HepG2 (cell line): ENCODE data around the gene SUSD3. TPM values are rescaled to one million over a fixed set of nuclear protein-coding genes. Genes with fewer than 3 reads are reported as not detected.

Source experiments
- AGO1 ChIP-seq: fragments of 200-400 bp; formaldehyde crosslinking; IDR thresholded peaks from 2 replicates; pipeline ENCODE4 v1.6.1; 2017; ENCODE audit warnings: mild to moderate bottlenecking, low read depth, low read length, moderate library complexity; ENCODE audit not compliant: poor library complexity, severe bottlenecking
- FOXJ3 ChIP-seq: sonication (generic); formaldehyde crosslinking; IDR thresholded peaks from 2 replicates; pipeline ENCODE4 v1.4.0; 2020; ENCODE audit warnings: missing genetic modification reagents, mild to moderate bottlenecking, borderline replicate concordance
- FOXO1 ChIP-seq: sonication (generic); formaldehyde crosslinking; IDR thresholded peaks from 2 replicates; pipeline ENCODE4 v1.4.0; 2020; ENCODE audit warnings: missing genetic modification reagents
- LCORL ChIP-seq, 2 experiments: fragments of 450-650 bp in 1 of 2; sonication (generic) in 1 of 2; formaldehyde crosslinking in 1 of 2; IDR thresholded peaks; 2 replicates each; pipeline versions ENCODE4 v1.5.0 to v1.6.1; 2017 to 2020; ENCODE audit warnings: antibody characterized with exemption in 1 of 2, missing genetic modification reagents in 1 of 2
- NFE2L1 ChIP-seq: sonication (generic); formaldehyde crosslinking; IDR thresholded peaks from 2 replicates; pipeline ENCODE4 v1.4.0; 2020; ENCODE audit warnings: missing genetic modification reagents, mild to moderate bottlenecking, borderline replicate concordance
- SMARCE1 ChIP-seq: fragments of 450-650 bp; IDR thresholded peaks from 2 replicates; pipeline ENCODE4 v1.6.1; 2017; ENCODE audit warnings: borderline replicate concordance
- STAG1 ChIP-seq: sonication (generic); formaldehyde crosslinking; IDR thresholded peaks from 2 replicates; pipeline ENCODE4 v1.4.0; 2020; ENCODE audit warnings: missing genetic modification reagents
- SYNCRIP ChIP-seq: fragments of 200-400 bp; formaldehyde crosslinking; IDR thresholded peaks from 2 replicates; pipeline ENCODE4 v1.6.1; 2018; ENCODE audit warnings: mild to moderate bottlenecking, low read depth, low read length; ENCODE audit not compliant: insufficient read depth
- ZNF501 ChIP-seq: sonication (generic); formaldehyde crosslinking; IDR thresholded peaks from 2 replicates; pipeline ENCODE4 v1.5.1; 2020; ENCODE audit warnings: mild to moderate bottlenecking, moderate library complexity, missing genetic modification reagents
- polyA plus RNA-seq, 8 experiments: library from polyadenylated mRNA; depleted of rRNA in 3 of 8; stranded (reverse) in 7 of 8; unstranded in 1 of 8; fragments of >200 nt; fragmentation: Illumina TruSeq in 4 of 8; extraction: Trizol in 4 of 8; gene quantifications; 2 replicates each; pipeline versions ENCODE4 v1.2.1 to v1.2.3, GENCODE V29; 2011 to 2016; ENCODE audit warnings: low read depth in 4 of 8, missing spikeins in 1 of 8, mixed read lengths in 1 of 8; ENCODE audit not compliant: insufficient read depth in 1 of 8
- total RNA-seq, 5 experiments: library from RNA; depleted of rRNA; stranded (reverse); fragments of >200 nt; fragmentation: Illumina TruSeq; extraction: Trizol; gene quantifications; 2 replicates each; pipeline ENCODE4 v1.2.3, GENCODE V29; 2016; ENCODE audit warnings: low read depth in 1 of 5
- TF ChIP-seq, protein P1 (sequence below): sonication (generic); formaldehyde crosslinking; IDR thresholded peaks from 2 replicates; pipeline ENCODE4 v1.4.0; 2020; ENCODE audit warnings: missing genetic modification reagents
- TF ChIP-seq, protein P2 (sequence below): sonication (generic); formaldehyde crosslinking; IDR thresholded peaks from 2 replicates; pipeline ENCODE4 v1.4.0; 2020; ENCODE audit warnings: missing genetic modification reagents
- TF ChIP-seq, protein P3 (sequence below): sonication (generic); formaldehyde crosslinking; IDR thresholded peaks from 2 replicates; pipeline ENCODE4 v1.4.0; 2020; ENCODE audit warnings: missing genetic modification reagents, borderline replicate concordance
- TF ChIP-seq, protein P4 (sequence below): sonication (generic); formaldehyde crosslinking; IDR thresholded peaks from 2 replicates; pipeline ENCODE4 v1.5.0; 2020; ENCODE audit warnings: mild to moderate bottlenecking, missing genetic modification reagents, borderline replicate concordance

Gene SUSD3
- total and polyA plus RNA-seq, 2 of the 13 experiments (the other 11 are each of a cell fraction or from before 2014, with no cell fraction given): 7.0 to 9.1 TPM

DNA sequence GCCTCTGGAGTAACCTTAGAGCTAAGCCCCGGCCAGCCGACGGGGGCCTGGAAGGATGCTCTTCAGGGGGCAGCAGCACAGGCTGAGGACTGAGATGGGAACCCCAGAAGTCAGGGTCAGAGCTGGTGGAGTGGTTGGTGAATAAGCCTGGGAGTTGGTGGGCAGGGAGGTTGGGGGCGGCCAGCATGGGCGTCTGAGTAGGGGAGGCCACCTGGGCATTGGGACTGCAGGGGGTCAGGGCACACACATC lies 61.1 kb downstream of the SUSD3 start (continued):
- TF ChIP-seq, protein P1, sequence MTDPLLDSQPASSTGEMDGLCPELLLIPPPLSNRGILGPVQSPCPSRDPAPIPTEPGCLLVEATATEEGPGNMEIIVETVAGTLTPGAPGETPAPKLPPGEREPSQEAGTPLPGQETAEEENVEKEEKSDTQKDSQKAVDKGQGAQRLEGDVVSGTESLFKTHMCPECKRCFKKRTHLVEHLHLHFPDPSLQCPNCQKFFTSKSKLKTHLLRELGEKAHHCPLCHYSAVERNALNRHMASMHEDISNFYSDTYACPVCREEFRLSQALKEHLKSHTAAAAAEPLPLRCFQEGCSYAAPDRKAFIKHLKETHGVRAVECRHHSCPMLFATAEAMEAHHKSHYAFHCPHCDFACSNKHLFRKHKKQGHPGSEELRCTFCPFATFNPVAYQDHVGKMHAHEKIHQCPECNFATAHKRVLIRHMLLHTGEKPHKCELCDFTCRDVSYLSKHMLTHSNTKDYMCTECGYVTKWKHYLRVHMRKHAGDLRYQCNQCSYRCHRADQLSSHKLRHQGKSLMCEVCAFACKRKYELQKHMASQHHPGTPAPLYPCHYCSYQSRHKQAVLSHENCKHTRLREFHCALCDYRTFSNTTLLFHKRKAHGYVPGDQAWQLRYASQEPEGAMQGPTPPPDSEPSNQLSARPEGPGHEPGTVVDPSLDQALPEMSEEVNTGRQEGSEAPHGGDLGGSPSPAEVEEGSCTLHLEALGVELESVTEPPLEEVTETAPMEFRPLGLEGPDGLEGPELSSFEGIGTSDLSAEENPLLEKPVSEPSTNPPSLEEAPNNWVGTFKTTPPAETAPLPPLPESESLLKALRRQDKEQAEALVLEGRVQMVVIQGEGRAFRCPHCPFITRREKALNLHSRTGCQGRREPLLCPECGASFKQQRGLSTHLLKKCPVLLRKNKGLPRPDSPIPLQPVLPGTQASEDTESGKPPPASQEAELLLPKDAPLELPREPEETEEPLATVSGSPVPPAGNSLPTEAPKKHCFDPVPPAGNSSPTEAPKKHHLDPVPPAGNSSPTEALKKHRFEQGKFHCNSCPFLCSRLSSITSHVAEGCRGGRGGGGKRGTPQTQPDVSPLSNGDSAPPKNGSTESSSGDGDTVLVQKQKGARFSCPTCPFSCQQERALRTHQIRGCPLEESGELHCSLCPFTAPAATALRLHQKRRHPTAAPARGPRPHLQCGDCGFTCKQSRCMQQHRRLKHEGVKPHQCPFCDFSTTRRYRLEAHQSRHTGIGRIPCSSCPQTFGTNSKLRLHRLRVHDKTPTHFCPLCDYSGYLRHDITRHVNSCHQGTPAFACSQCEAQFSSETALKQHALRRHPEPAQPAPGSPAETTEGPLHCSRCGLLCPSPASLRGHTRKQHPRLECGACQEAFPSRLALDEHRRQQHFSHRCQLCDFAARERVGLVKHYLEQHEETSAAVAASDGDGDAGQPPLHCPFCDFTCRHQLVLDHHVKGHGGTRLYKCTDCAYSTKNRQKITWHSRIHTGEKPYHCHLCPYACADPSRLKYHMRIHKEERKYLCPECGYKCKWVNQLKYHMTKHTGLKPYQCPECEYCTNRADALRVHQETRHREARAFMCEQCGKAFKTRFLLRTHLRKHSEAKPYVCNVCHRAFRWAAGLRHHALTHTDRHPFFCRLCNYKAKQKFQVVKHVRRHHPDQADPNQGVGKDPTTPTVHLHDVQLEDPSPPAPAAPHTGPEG: peak; percentile 52; the same call in 1 of the 2 replicates
- TF ChIP-seq NFE2L1 (CRISPR knock-in tag) (no peak), AGO1 (peak; percentile 96), SMARCE1 (no peak), SYNCRIP (no peak), ZNF501 (no peak), FOXO1 (CRISPR knock-in tag) (no peak), STAG1 (no peak), FOXJ3 (0 out of 2 replicates have a peak, but pooled peaks have one; percentile 16), LCORL (IDR thresholded peaks at IDR 0.05) (no peak), LCORL (CRISPR knock-in tag; IDR thresholded peaks at IDR 0.05) (no peak)
- TF ChIP-seq, protein P2, sequence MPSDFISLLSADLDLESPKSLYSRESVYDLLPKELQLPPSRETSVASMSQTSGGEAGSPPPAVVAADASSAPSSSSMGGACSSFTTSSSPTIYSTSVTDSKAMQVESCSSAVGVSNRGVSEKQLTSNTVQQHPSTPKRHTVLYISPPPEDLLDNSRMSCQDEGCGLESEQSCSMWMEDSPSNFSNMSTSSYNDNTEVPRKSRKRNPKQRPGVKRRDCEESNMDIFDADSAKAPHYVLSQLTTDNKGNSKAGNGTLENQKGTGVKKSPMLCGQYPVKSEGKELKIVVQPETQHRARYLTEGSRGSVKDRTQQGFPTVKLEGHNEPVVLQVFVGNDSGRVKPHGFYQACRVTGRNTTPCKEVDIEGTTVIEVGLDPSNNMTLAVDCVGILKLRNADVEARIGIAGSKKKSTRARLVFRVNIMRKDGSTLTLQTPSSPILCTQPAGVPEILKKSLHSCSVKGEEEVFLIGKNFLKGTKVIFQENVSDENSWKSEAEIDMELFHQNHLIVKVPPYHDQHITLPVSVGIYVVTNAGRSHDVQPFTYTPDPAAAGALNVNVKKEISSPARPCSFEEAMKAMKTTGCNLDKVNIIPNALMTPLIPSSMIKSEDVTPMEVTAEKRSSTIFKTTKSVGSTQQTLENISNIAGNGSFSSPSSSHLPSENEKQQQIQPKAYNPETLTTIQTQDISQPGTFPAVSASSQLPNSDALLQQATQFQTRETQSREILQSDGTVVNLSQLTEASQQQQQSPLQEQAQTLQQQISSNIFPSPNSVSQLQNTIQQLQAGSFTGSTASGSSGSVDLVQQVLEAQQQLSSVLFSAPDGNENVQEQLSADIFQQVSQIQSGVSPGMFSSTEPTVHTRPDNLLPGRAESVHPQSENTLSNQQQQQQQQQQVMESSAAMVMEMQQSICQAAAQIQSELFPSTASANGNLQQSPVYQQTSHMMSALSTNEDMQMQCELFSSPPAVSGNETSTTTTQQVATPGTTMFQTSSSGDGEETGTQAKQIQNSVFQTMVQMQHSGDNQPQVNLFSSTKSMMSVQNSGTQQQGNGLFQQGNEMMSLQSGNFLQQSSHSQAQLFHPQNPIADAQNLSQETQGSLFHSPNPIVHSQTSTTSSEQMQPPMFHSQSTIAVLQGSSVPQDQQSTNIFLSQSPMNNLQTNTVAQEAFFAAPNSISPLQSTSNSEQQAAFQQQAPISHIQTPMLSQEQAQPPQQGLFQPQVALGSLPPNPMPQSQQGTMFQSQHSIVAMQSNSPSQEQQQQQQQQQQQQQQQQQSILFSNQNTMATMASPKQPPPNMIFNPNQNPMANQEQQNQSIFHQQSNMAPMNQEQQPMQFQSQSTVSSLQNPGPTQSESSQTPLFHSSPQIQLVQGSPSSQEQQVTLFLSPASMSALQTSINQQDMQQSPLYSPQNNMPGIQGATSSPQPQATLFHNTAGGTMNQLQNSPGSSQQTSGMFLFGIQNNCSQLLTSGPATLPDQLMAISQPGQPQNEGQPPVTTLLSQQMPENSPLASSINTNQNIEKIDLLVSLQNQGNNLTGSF (CRISPR knock-in tag): no peak
- TF ChIP-seq, protein P3, sequence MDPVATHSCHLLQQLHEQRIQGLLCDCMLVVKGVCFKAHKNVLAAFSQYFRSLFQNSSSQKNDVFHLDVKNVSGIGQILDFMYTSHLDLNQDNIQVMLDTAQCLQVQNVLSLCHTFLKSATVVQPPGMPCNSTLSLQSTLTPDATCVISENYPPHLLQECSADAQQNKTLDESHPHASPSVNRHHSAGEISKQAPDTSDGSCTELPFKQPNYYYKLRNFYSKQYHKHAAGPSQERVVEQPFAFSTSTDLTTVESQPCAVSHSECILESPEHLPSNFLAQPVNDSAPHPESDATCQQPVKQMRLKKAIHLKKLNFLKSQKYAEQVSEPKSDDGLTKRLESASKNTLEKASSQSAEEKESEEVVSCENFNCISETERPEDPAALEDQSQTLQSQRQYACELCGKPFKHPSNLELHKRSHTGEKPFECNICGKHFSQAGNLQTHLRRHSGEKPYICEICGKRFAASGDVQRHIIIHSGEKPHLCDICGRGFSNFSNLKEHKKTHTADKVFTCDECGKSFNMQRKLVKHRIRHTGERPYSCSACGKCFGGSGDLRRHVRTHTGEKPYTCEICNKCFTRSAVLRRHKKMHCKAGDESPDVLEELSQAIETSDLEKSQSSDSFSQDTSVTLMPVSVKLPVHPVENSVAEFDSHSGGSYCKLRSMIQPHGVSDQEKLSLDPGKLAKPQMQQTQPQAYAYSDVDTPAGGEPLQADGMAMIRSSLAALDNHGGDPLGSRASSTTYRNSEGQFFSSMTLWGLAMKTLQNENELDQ (CRISPR knock-in tag): no peak
- TF ChIP-seq, protein P4, sequence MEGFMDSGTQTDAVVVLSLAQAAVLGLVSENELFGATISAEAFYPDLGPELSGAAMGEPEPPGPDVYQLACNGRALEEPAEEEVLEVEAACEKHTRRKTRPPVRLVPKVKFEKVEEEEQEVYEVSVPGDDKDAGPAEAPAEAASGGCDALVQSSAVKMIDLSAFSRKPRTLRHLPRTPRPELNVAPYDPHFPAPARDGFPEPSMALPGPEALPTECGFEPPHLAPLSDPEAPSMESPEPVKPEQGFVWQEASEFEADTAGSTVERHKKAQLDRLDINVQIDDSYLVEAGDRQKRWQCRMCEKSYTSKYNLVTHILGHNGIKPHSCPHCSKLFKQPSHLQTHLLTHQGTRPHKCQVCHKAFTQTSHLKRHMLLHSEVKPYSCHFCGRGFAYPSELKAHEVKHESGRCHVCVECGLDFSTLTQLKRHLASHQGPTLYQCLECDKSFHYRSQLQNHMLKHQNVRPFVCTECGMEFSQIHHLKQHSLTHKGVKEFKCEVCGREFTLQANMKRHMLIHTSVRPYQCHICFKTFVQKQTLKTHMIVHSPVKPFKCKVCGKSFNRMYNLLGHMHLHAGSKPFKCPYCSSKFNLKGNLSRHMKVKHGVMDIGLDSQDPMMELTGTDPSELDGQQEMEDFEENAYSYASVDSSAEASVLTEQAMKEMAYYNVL (CRISPR knock-in tag): no peak
